SK-N-SH (cell line): ENCODE results near the gene BRPF3. TPM values are rescaled to one million over a fixed set of nuclear protein-coding genes. Genes with fewer than 3 reads are reported as not detected.

ENCODE experiments used
- CTCF ChIA-PET: fragments of 300-600, 350-600 bp; formaldehyde crosslinking; extraction: SDS; loops from one replicate; lab custom pipeline; 2021; lab: Yijun Ruan, JAX
- POLR2A ChIA-PET: fragments of 350-600 bp; sonication (Branson Sonifier 250); formaldehyde crosslinking; extraction: SDS; loops from one replicate; lab custom pipeline; 2020; ENCODE audit warnings: antibody characterized with exemption, inconsistent platforms; lab: Yijun Ruan, JAX
- DNase-seq: peaks from one replicate; pipeline ENCODE4 v3.0.0; 2012
- H2AFZ ChIP-seq: fragments of 200-600 bp; sonication (generic); 2 replicates; pipeline ENCODE4 v1.8.1; 2016; ENCODE audit warnings: antibody characterized with exemption, mild to moderate bottlenecking, low read depth
- H3F3A ChIP-seq: fragments of 200-600 bp; sonication (generic); replicated peaks from 2 replicates; pipeline ENCODE3; 2016; ENCODE audit warnings: antibody characterized with exemption, mild to moderate bottlenecking; ENCODE audit not compliant: insufficient read depth
- H3K27ac ChIP-seq, 2 experiments: fragments of 200-500 bp in 1 of 2; fragments of 200-600 bp in 1 of 2; sonication (Bioruptor generic) in 1 of 2; sonication (generic), shearing (Covaris generic) in 1 of 2; 2 replicates each; pipeline versions ENCODE4 v1.5.1 to v1.6.1; 2014 to 2016; ENCODE audit warnings: low read depth in 2 of 2, inconsistent platforms in 1 of 2, low read length in 1 of 2, mild to moderate bottlenecking in 1 of 2, mixed read lengths in 1 of 2
- H3K27me3 ChIP-seq: fragments of 200-600 bp; sonication (generic), shearing (Covaris generic); 2 replicates; pipeline ENCODE4 v1.6.1; 2016; ENCODE audit warnings: mixed run types; ENCODE audit not compliant: insufficient read depth
- H3K36me3 ChIP-seq, 2 experiments: fragments of 200-500 bp in 1 of 2; fragments of 200-600 bp in 1 of 2; sonication (Bioruptor generic) in 1 of 2; sonication (generic) in 1 of 2; replicated peaks in 1 of 2; 2 replicates each; pipeline versions ENCODE3 to v1.5.1; 2014 to 2016; ENCODE audit warnings: low read length in 1 of 2, mild to moderate bottlenecking in 1 of 2; ENCODE audit not compliant: insufficient read depth in 2 of 2, control insufficient read depth in 1 of 2
- H3K4me1 ChIP-seq, 2 experiments: fragments of 200-500 bp in 1 of 2; fragments of 200-600 bp in 1 of 2; sonication (Bioruptor generic) in 1 of 2; sonication (generic), shearing (Covaris generic) in 1 of 2; 2 replicates each; pipeline versions ENCODE4 v1.5.1 to v1.6.1; 2014 to 2016; ENCODE audit warnings: low read depth in 1 of 2, low read length in 1 of 2, mixed run types in 1 of 2; ENCODE audit not compliant: insufficient read depth in 2 of 2, control insufficient read depth in 1 of 2
- H3K4me2 ChIP-seq: fragments of 200-600 bp; sonication (generic), shearing (Covaris generic); 2 replicates; pipeline ENCODE4 v1.6.1; 2017; ENCODE audit warnings: mixed run types
- H3K4me3 ChIP-seq, 2 experiments: fragments of 200-500 bp in 1 of 2; fragments of 200-600 bp in 1 of 2; sonication (Bioruptor generic) in 1 of 2; sonication (generic), shearing (Covaris generic) in 1 of 2; 2 replicates each; pipeline versions ENCODE4 v1.5.1 to v1.8.1; 2014 to 2016; ENCODE audit warnings: low read depth in 2 of 2, inconsistent platforms in 1 of 2, low read length in 1 of 2, mild to moderate bottlenecking in 1 of 2, mixed read lengths in 1 of 2, moderate library complexity in 1 of 2
- H3K79me2 ChIP-seq: fragments of 200-600 bp; sonication (generic); 2 replicates; pipeline ENCODE4 v1.8.1; 2017; ENCODE audit warnings: mild to moderate bottlenecking; ENCODE audit not compliant: insufficient read depth
- H3K9ac ChIP-seq: fragments of 200-600 bp; sonication (generic); 2 replicates; pipeline ENCODE4 v1.6.1; 2017; ENCODE audit warnings: mixed run types
- H3K9me2 ChIP-seq: fragments of 200-600 bp; sonication (generic); 2 replicates; pipeline ENCODE4 v1.6.1; 2017; ENCODE audit warnings: mixed run types
- H3K9me3 ChIP-seq: fragments of 200-600 bp; sonication (generic); 2 replicates; pipeline ENCODE4 v1.6.1; 2017; ENCODE audit warnings: mixed run types, mild to moderate bottlenecking, moderate library complexity
- H4K20me1 ChIP-seq: fragments of 200-600 bp; sonication (generic); 2 replicates; pipeline ENCODE4 v1.6.1; 2017; ENCODE audit warnings: mild to moderate bottlenecking, mixed run types; ENCODE audit not compliant: insufficient read depth
- ELF1 ChIP-seq: IDR thresholded peaks from 2 replicates; pipeline ENCODE4 v1.4.0; 2012
- FOSL2 ChIP-seq: IDR thresholded peaks from 2 replicates; pipeline ENCODE4 v1.4.0; 2012; ENCODE audit warnings: low read depth, mild to moderate bottlenecking, moderate library complexity, borderline replicate concordance
- FOXJ3 ChIP-seq: sonication (generic); formaldehyde crosslinking; IDR thresholded peaks from 2 replicates; pipeline ENCODE4 v1.5.1; 2020; ENCODE audit warnings: mild to moderate bottlenecking, missing genetic modification reagents
- FOXM1 ChIP-seq: IDR thresholded peaks from 2 replicates; pipeline ENCODE4 v1.4.0; 2012; ENCODE audit warnings: low read depth, mild to moderate bottlenecking
- SIN3A ChIP-seq: IDR thresholded peaks from 2 replicates; pipeline ENCODE4 v1.6.1; 2012; ENCODE audit warnings: low read depth, mild to moderate bottlenecking, low read length, moderate library complexity, borderline replicate concordance
- SMC3 ChIP-seq: IDR thresholded peaks from 2 replicates; pipeline ENCODE4 v1.6.1; 2012; ENCODE audit warnings: low read depth, low read length, improper control_type of control experiment
- WGBS: methylation state at CpG from one replicate; pipeline ENCODE4 v1.1.6; 2017; ENCODE audit warnings: low lambda C conversion rate; 5-methylcytosine and 5-hydroxymethylcytosine counted together
- polyA plus RNA-seq, 3 experiments: library from polyadenylated mRNA; depleted of rRNA; stranded (reverse); fragments of >200 nt; gene quantifications; 2 replicates each; pipeline ENCODE4 v1.2.3, GENCODE V29; 2012
- TF ChIP-seq, protein P1 (sequence below): IDR thresholded peaks from 2 replicates; pipeline ENCODE4 v1.4.0; 2012; ENCODE audit warnings: low read depth, borderline replicate concordance
- TF ChIP-seq, protein P2 (sequence below): IDR thresholded peaks from 2 replicates; pipeline ENCODE4 v1.4.0; 2012; ENCODE audit warnings: low read depth
- TF ChIP-seq, protein P3 (sequence below): IDR thresholded peaks from 2 replicates; pipeline ENCODE4 v1.4.0; 2012; ENCODE audit warnings: low read depth, borderline replicate concordance
- TF ChIP-seq, protein P4 (sequence below): IDR thresholded peaks from 2 replicates; pipeline ENCODE4 v1.6.1; 2012; ENCODE audit warnings: mild to moderate bottlenecking, low read depth, low read length, moderate library complexity
- TF ChIP-seq, protein P5 (sequence below): IDR thresholded peaks from 2 replicates; pipeline ENCODE4; 2012
- TF ChIP-seq, protein P6 (sequence below): fragments of 200-600 bp; sonication (generic); IDR thresholded peaks from 2 replicates; pipeline ENCODE4 v1.6.1; 2017; ENCODE audit warnings: antibody characterized with exemption, mild to moderate bottlenecking, moderate library complexity

The BRPF3 gene
- polyA plus RNA-seq, 1 of the 3 experiments (the other 2 are of a cell fraction) = 15.4 TPM

DNA sequence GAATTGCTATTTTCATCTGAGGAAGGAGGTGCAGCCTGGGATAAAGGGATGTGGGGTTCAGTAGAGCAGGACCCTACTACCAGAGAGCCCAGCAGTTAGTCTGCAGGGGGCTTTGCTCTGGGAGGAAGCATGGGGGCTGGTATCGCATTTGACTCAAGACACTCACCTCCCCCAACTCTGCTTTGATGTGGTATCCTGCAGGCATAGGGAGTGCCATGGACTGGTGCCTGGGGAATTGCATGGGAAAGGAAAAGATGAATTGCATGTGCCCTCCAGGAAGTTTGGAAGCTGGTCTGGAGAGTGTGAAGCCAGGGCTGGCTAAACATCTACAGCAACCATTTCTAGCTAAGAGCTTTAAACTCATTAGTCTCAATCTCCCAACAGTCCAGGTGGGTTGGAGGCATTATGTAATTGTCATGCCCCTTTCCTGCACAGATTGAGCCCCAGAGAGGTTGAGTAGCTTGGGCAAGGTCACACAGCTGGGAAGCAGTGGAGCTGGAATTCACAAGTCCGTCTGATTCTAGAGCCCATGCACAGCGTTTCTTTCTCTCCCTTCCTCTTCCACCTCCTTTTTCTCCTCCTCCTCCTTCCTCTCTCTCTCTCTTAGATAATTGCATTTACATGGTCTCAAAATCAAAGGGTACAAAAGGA is 47.1 kb downstream of the BRPF3 start (continued):
- TF ChIP-seq, protein P1, sequence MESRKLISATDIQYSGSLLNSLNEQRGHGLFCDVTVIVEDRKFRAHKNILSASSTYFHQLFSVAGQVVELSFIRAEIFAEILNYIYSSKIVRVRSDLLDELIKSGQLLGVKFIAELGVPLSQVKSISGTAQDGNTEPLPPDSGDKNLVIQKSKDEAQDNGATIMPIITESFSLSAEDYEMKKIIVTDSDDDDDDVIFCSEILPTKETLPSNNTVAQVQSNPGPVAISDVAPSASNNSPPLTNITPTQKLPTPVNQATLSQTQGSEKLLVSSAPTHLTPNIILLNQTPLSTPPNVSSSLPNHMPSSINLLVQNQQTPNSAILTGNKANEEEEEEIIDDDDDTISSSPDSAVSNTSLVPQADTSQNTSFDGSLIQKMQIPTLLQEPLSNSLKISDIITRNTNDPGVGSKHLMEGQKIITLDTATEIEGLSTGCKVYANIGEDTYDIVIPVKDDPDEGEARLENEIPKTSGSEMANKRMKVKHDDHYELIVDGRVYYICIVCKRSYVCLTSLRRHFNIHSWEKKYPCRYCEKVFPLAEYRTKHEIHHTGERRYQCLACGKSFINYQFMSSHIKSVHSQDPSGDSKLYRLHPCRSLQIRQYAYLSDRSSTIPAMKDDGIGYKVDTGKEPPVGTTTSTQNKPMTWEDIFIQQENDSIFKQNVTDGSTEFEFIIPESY = no peak
- TF ChIP-seq FOXM1 = no peak

DNA sequence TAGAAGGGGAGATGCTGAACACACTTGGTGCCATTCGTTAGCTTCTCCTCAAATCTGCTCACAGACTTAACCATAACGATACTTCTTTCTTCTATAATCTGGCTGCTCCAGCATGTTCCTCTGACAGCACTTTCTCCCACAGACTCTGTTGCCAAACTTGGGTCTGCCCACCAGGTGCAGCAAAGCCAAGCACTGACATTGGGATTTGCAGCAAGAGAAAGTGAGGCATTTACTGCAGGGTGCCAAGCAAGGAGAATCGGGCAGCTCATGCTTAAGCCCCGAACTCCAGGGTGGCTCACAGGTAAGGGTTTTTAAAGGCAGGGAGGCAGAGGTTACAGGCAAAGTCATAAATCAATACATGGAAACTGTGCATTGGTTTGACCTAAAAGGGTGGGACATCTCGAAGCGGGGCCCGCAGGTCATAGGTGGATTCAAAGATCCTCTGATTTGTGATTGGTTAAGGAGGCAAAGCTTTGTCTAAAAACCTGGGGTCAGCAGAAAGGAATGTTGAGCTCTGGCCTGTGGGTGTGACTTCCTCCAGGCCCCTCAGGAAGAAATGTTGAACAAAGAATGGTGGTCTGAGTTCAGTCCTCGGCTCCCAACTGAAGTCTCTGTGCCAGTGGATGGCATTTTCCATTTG is 48.2 kb downstream of the BRPF3 start:
- Histone ChIP-seq H3K4me2 (no peak overlapping the region), H3K4me1 (peaks cover 0 to 18% of the 10 kb centered on the region in 2 experiments; a peak in 1 of 4 replicates), H4K20me1 (no peaks in the 10 kb centered on the region), H3K9me3 (no peaks in the 10 kb centered on the region), H3K9ac (no peak overlapping the region), H3K36me3 (no peaks in the 10 kb centered on the region), H3K4me3 (no peak overlapping the region), H2AFZ (no peak overlapping the region), H3K9me2 (no peaks in the 10 kb centered on the region), H3F3A (no peaks in the 10 kb centered on the region), H3K27ac (no peak overlapping the region), H3K79me2 (no peaks in the 10 kb centered on the region), H3K27me3 (no peaks in the 10 kb centered on the region)
- ChIA-PET CTCF (interaction anchor here (0.7 to 3.4 kb wide), 13 partner anchors 8 to 217 kb away, joined by 3 to 18 read pairs (median 5); partner anchors contain the start of gene MAPK14), POLR2A (no interaction called here)
- WGBS = 78% methylated on average over 8 of the region's 8 CpGs
- DNase-seq = no peak
- TF ChIP-seq, protein P2, sequence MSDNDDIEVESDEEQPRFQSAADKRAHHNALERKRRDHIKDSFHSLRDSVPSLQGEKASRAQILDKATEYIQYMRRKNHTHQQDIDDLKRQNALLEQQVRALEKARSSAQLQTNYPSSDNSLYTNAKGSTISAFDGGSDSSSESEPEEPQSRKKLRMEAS = no peak
- TF ChIP-seq FOSL2 (no peak), SMC3 (no peak), FOXJ3 (CRISPR knock-in tag) (no peak), FOXM1 (no peak), SIN3A (no peak), ELF1 (no peak)
- TF ChIP-seq, protein P3, sequence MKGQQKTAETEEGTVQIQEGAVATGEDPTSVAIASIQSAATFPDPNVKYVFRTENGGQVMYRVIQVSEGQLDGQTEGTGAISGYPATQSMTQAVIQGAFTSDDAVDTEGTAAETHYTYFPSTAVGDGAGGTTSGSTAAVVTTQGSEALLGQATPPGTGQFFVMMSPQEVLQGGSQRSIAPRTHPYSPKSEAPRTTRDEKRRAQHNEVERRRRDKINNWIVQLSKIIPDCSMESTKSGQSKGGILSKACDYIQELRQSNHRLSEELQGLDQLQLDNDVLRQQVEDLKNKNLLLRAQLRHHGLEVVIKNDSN = no peak
- TF ChIP-seq, protein P4, sequence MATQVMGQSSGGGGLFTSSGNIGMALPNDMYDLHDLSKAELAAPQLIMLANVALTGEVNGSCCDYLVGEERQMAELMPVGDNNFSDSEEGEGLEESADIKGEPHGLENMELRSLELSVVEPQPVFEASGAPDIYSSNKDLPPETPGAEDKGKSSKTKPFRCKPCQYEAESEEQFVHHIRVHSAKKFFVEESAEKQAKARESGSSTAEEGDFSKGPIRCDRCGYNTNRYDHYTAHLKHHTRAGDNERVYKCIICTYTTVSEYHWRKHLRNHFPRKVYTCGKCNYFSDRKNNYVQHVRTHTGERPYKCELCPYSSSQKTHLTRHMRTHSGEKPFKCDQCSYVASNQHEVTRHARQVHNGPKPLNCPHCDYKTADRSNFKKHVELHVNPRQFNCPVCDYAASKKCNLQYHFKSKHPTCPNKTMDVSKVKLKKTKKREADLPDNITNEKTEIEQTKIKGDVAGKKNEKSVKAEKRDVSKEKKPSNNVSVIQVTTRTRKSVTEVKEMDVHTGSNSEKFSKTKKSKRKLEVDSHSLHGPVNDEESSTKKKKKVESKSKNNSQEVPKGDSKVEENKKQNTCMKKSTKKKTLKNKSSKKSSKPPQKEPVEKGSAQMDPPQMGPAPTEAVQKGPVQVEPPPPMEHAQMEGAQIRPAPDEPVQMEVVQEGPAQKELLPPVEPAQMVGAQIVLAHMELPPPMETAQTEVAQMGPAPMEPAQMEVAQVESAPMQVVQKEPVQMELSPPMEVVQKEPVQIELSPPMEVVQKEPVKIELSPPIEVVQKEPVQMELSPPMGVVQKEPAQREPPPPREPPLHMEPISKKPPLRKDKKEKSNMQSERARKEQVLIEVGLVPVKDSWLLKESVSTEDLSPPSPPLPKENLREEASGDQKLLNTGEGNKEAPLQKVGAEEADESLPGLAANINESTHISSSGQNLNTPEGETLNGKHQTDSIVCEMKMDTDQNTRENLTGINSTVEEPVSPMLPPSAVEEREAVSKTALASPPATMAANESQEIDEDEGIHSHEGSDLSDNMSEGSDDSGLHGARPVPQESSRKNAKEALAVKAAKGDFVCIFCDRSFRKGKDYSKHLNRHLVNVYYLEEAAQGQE = no peak
- TF ChIP-seq, protein P5, sequence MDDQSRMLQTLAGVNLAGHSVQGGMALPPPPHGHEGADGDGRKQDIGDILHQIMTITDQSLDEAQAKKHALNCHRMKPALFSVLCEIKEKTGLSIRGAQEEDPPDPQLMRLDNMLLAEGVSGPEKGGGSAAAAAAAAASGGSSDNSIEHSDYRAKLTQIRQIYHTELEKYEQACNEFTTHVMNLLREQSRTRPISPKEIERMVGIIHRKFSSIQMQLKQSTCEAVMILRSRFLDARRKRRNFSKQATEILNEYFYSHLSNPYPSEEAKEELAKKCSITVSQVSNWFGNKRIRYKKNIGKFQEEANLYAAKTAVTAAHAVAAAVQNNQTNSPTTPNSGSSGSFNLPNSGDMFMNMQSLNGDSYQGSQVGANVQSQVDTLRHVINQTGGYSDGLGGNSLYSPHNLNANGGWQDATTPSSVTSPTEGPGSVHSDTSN = no peak
- TF ChIP-seq, protein P6, sequence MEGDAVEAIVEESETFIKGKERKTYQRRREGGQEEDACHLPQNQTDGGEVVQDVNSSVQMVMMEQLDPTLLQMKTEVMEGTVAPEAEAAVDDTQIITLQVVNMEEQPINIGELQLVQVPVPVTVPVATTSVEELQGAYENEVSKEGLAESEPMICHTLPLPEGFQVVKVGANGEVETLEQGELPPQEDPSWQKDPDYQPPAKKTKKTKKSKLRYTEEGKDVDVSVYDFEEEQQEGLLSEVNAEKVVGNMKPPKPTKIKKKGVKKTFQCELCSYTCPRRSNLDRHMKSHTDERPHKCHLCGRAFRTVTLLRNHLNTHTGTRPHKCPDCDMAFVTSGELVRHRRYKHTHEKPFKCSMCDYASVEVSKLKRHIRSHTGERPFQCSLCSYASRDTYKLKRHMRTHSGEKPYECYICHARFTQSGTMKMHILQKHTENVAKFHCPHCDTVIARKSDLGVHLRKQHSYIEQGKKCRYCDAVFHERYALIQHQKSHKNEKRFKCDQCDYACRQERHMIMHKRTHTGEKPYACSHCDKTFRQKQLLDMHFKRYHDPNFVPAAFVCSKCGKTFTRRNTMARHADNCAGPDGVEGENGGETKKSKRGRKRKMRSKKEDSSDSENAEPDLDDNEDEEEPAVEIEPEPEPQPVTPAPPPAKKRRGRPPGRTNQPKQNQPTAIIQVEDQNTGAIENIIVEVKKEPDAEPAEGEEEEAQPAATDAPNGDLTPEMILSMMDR = no peak
